Cardiac muscle cell (in vitro differentiated cells and primary cell): Measurements from ENCODE around the gene AVL9. TPM values are rescaled to one million over a fixed set of nuclear protein-coding genes. Genes with fewer than 3 reads are reported as not detected.
A peak's percentile ranks its signal among the peaks of the same experiment; 100 is the strongest.
"Not testable (repeated sequence)": the region's sequence is repeated elsewhere in the genome, so short reads cannot be mapped to it uniquely, and the experiment has no call there.

Experiments used
- DNase-seq, 2 donors: peaks; one replicate each; pipeline versions ENCODE4 v3.0.0 to v3.0.0-alpha.2; 2010 to 2017; ENCODE audit warnings: low read depth in 1 of 2, low spot score in 1 of 2
- H3K27ac ChIP-seq: fragments of 200-600 bp; sonication (generic); 2 replicates; pipeline ENCODE4 v1.5.1; 2016
- H3K27me3 ChIP-seq: fragments of 200-600 bp; sonication (generic); 2 replicates; pipeline ENCODE4 v1.6.0; 2016; ENCODE audit warnings: control low read depth
- H3K36me3 ChIP-seq: fragments of 200-600 bp; sonication (generic); 2 replicates; pipeline ENCODE4 v1.5.1; 2016; ENCODE audit warnings: control low read depth
- H3K4me1 ChIP-seq: fragments of 200-600 bp; sonication (generic); 2 replicates; pipeline ENCODE4 v1.8.1; 2017; ENCODE audit warnings: low read depth, mild to moderate bottlenecking, mixed run types
- H3K4me3 ChIP-seq: fragments of 200-600 bp; sonication (generic); 2 replicates; pipeline ENCODE4 v1.5.1; 2016; ENCODE audit warnings: mild to moderate bottlenecking
- H3K9me3 ChIP-seq: fragments of 200-600 bp; sonication (generic); 2 replicates; pipeline ENCODE4 v1.5.1; 2017; ENCODE audit warnings: low read depth, mild to moderate bottlenecking, control low read depth
- polyA plus RNA-seq: library from polyadenylated mRNA; unstranded; fragments of >200 nt; fragmentation: Nextera tagmentation; extraction: Ambion mirVana; gene quantifications from 2 replicates; pipeline ENCODE4 v1.2.1, GENCODE V29; 2016
- total RNA-seq: library from RNA; depleted of rRNA; stranded (reverse); fragments of >200 nt; gene quantifications from 2 replicates; pipeline ENCODE4 v1.2.3, GENCODE V29; 2016
- TF ChIP-seq, protein P1 (sequence below): IDR thresholded peaks from 2 replicates; pipeline ENCODE4 v1.5.1; 2012; ENCODE audit warnings: low read depth, mild to moderate bottlenecking, low read length

AVL9 gene
- total and polyA plus RNA-seq, 2 experiments from 2014 or later = 12.7 to 19.9 TPM

DNA sequence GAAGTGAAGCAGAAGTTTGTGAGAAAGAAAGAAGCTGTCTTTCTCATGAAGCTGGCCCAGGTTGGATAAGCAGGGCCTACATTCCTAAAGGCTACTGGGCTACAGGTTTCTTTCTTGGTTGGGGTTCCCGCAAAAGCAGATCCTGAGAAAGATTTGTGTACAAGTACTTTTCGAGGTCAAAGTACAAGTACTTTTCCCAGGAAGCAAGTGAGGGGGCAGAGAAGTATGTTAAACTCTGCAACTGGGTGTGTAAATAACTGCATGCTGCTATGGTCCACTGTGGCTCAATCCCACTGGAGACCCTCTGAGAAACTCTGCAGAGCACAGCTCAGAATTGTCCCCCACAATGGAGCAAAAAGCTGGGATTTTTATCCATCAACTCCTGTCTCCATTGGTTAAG, 33.8 kb upstream of the AVL9 start:
- TF ChIP-seq, protein P1, sequence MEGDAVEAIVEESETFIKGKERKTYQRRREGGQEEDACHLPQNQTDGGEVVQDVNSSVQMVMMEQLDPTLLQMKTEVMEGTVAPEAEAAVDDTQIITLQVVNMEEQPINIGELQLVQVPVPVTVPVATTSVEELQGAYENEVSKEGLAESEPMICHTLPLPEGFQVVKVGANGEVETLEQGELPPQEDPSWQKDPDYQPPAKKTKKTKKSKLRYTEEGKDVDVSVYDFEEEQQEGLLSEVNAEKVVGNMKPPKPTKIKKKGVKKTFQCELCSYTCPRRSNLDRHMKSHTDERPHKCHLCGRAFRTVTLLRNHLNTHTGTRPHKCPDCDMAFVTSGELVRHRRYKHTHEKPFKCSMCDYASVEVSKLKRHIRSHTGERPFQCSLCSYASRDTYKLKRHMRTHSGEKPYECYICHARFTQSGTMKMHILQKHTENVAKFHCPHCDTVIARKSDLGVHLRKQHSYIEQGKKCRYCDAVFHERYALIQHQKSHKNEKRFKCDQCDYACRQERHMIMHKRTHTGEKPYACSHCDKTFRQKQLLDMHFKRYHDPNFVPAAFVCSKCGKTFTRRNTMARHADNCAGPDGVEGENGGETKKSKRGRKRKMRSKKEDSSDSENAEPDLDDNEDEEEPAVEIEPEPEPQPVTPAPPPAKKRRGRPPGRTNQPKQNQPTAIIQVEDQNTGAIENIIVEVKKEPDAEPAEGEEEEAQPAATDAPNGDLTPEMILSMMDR = no peak

DNA sequence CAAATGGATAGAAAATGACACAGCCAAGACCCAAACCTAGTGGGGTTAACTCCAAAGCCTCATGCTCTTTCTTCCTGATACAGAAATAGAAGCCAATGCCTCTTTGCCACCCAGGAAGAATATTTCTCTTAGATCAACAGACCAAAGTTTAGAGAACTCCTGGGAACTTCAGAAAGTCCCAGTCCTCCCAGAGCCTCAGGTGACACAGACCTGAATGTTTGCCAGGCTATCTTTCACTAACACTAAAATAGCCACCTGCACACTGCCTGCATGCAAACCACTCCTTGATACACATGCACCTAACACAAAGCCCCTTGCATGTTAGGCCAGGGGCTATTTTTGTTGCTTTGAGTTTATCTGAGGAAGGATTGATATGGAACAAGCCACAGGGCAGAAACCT, 32.8 kb upstream of the AVL9 start:
- Histone ChIP-seq H3K27ac (peak overlapping the region; percentile 74), H3K4me3 (no peak overlapping the region), H3K36me3 (no peaks in the 10 kb centered on the region), H3K4me1 (peaks cover 18% of the 10 kb centered on the region), H3K27me3 (no peaks in the 10 kb centered on the region), H3K9me3 (no peaks in the 10 kb centered on the region)
- peak in 1 of 2 donors; percentile 16 for DNase-seq
- TF ChIP-seq, protein P1 = no peak

More for the DNA sequence above, 33.8 kb upstream of the AVL9 start:
- Histone ChIP-seq H3K36me3 (no peaks in the 10 kb centered on the region), H3K4me1 (peaks cover 18% of the 10 kb centered on the region), H3K27ac (peak overlapping the region; percentile 34), H3K4me3 (no peak overlapping the region), H3K9me3 (no peaks in the 10 kb centered on the region), H3K27me3 (no peaks in the 10 kb centered on the region)
- DNase-seq = no peak

DNA sequence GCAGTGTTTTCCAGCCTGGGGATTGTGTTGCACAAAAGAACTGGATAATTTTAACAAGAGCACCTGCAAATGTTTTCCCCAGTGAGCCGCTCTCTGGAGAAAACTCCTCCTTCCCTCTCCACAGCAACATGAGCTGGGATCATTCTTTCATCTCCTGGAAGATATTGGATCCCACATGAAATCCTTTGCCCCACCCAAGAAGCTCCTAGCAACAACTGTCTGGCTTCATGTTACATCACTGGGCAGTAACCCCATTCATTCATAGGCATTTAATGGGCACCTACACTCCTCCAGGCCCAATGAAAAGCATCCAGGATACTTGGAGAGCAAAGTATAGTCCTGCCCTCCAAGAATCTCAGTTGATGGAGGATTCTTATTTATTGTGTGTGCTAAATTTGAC, 32.3 kb upstream of the AVL9 start:
- TF ChIP-seq, protein P1 = no peak
- Histone ChIP-seq H3K4me1 (peaks cover 18% of the 10 kb centered on the region), H3K27me3 (no peaks in the 10 kb centered on the region), H3K27ac (peak overlapping the region; percentile 74), H3K4me3 (no peak overlapping the region), H3K9me3 (no peaks in the 10 kb centered on the region), H3K36me3 (no peaks in the 10 kb centered on the region)
- no peak for DNase-seq

DNA sequence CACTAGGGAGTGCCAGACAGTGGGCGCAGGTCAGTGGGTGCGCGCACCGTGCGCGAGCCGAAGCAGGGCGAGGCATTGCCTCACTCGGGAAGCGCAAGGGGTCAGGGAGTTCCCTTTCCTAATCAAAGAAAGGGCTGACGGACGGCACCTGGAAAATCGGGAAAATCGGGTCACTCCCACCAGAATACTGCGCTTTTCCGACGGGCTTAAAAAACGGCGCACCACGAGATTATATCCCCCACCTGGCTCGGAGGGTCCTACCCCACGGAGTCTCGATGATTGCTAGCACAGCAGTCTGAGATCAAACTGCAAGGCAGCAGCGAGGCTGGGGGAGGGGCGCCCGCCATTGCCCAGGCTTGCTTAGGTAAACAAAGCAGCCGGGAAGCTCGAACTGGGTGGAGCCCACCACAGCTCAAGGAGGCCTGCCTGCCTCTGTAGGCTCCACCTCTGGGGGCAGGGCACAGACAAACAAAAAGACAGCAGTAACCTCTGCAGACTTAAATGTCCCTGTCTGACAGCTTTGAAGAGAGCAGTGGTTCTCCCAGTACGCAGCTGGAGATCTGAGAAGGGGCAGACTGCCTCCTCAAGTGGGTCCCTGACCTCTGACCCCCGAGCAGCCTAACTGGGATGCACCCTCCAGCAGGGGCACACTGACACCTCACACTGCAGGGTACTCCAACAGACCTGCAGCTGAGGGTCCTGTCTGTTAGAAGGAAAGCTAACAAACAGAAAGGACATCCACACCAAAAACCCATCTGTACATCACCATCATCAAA, 30.5 kb upstream of the AVL9 start:
- H3K27me3 ChIP-seq, H3K36me3 ChIP-seq, H3K4me3 ChIP-seq, H3K27ac ChIP-seq, DNase-seq, H3K9me3 ChIP-seq: not testable (repeated sequence)
- H3K4me1 ChIP-seq = peaks cover 18% of the 10 kb centered on the region

DNA sequence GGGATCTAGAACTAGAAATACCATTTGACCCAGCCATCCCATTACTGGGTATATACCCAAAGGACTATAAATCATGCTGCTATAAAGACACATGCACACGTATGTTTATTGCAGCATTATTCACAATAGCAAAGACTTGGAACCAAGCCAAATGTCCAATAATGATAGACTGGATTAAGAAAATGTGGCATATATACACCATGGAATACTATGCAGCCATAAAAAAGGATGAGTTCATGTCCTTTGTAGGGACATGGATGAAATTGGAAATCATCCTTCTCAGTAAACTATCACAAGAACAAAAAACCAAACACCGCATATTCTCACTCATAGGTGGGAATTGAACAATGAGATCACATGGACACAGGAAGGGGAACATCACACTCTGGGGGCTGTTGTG, 25.3 kb upstream of the AVL9 start:
- not testable (repeated sequence) for H3K4me1 ChIP-seq, DNase-seq, H3K4me3 ChIP-seq, H3K36me3 ChIP-seq, H3K27me3 ChIP-seq, H3K9me3 ChIP-seq, H3K27ac ChIP-seq

DNA sequence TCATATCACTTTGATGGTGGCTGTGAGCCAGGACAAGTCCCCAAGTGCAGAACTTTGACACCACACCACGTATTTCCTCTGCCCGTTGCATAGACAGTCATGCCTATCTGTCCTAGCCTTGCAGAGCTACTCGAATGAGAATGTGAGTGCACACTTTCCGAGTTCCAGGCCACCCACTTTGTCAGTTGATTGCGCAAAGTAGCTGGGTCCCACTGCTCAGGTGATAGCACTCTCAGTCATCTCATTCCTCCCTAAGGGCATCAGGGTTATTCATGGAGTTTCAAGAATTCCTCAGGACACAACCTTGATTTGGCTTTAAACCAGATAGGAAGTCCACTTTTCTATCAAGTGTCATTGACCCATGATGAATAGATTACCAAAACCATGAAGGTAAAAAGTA, 24.4 kb upstream of the AVL9 start:
- H3K4me3 ChIP-seq = no peak overlapping the region
- no peak for DNase-seq
- no peak overlapping the region for H3K27ac ChIP-seq
- H3K9me3 ChIP-seq = no peaks in the 10 kb centered on the region
- TF ChIP-seq, protein P1 = no peak
- H3K36me3 ChIP-seq = no peaks in the 10 kb centered on the region
- H3K27me3 ChIP-seq = no peaks in the 10 kb centered on the region
- H3K4me1 ChIP-seq = no peaks in the 10 kb centered on the region
